BJ (cell line): ENCODE measurements around the gene LITAF. TPM values are rescaled to one million over a fixed set of nuclear protein-coding genes. Genes with fewer than 3 reads are reported as not detected.

Experiments used
- CTCF ChIA-PET: fragments of 350-600 bp; formaldehyde crosslinking; extraction: SDS; loops from one replicate; lab custom pipeline; 2021; ENCODE audit warnings: antibody characterized with exemption, inconsistent platforms; lab: Yijun Ruan, JAX
- POLR2A ChIA-PET: fragments of 300-600 bp; sonication (Branson Sonifier 250); formaldehyde crosslinking; extraction: SDS; loops from one replicate; lab custom pipeline; 2021; ENCODE audit warnings: antibody characterized with exemption; lab: Charles Lee
- DNase-seq: peaks from one replicate; pipeline ENCODE4 v3.0.0-alpha.2; 2011; ENCODE audit warnings: low read depth
- H3K27me3 ChIP-seq: 2 replicates; pipeline ENCODE4 v1.6.0; 2011; ENCODE audit warnings: low read length; ENCODE audit not compliant: control insufficient read depth, insufficient read depth
- H3K36me3 ChIP-seq: 2 replicates; pipeline ENCODE4 v1.5.1; 2011; ENCODE audit warnings: low read length; ENCODE audit not compliant: control insufficient read depth, insufficient read depth
- H3K4me3 ChIP-seq: 2 replicates; pipeline ENCODE4 v1.5.1; 2011; ENCODE audit warnings: low read depth, mild to moderate bottlenecking, control low read depth, low read length
- polyA plus RNA-seq: library from polyadenylated mRNA; depleted of rRNA; stranded (reverse); fragments of >200 nt; gene quantifications from 2 replicates; pipeline ENCODE4 v1.2.3, GENCODE V29; 2011
- TF ChIP-seq, protein P1 (sequence below): IDR thresholded peaks from 2 replicates; pipeline ENCODE4 v1.5.1; 2011; ENCODE audit warnings: low read depth, mild to moderate bottlenecking, control low read depth, inconsistent platforms, low read length, moderate library complexity; ENCODE audit not compliant: insufficient read depth

The LITAF gene
- polyA plus RNA-seq, 1 experiment, result 212 TPM

GRCh38 chr16:11611871-11612664, 25.3 kb upstream of the LITAF start:
- CTCF ChIA-PET, result no interaction called here
- POLR2A ChIA-PET, result no interaction called here
- no peak for DNase-seq

GRCh38 chr16:11610580-11610979, 23.9 kb upstream of the LITAF start:
- CTCF ChIA-PET, result interaction anchor here (0.5 to 0.9 kb wide), 2 partner anchors 12 to 137 kb away, joined by 3 read pairs; no protein-coding TSS in a partner anchor
- POLR2A ChIA-PET, result no interaction called here
- Histone ChIP-seq H3K36me3 (no peaks in the 10 kb centered on the region), H3K4me3 (no peak overlapping the region), H3K27me3 (no peaks in the 10 kb centered on the region)
- TF ChIP-seq, protein P1, sequence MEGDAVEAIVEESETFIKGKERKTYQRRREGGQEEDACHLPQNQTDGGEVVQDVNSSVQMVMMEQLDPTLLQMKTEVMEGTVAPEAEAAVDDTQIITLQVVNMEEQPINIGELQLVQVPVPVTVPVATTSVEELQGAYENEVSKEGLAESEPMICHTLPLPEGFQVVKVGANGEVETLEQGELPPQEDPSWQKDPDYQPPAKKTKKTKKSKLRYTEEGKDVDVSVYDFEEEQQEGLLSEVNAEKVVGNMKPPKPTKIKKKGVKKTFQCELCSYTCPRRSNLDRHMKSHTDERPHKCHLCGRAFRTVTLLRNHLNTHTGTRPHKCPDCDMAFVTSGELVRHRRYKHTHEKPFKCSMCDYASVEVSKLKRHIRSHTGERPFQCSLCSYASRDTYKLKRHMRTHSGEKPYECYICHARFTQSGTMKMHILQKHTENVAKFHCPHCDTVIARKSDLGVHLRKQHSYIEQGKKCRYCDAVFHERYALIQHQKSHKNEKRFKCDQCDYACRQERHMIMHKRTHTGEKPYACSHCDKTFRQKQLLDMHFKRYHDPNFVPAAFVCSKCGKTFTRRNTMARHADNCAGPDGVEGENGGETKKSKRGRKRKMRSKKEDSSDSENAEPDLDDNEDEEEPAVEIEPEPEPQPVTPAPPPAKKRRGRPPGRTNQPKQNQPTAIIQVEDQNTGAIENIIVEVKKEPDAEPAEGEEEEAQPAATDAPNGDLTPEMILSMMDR, result no peak
- no peak for DNase-seq

More at GRCh38 chr16:11611871-11612664, 25.3 kb upstream of the LITAF start:
- no peaks in the 10 kb centered on the region for H3K27me3 ChIP-seq
- TF ChIP-seq, protein P1, result no peak
- no peak overlapping the region for H3K4me3 ChIP-seq
- no peaks in the 10 kb centered on the region for H3K36me3 ChIP-seq

- TF ChIP-seq, protein P1, result no peak
- no peak for DNase-seq
- ChIA-PET POLR2A (no interaction called here), CTCF (interaction anchor here (0.5 to 0.9 kb wide), 2 partner anchors 12 to 137 kb away, joined by 3 read pairs; no protein-coding TSS in a partner anchor)
- H3K4me3 ChIP-seq, result no peak overlapping the region
- no peaks in the 10 kb centered on the region for H3K36me3 ChIP-seq
- H3K27me3 ChIP-seq, result no peaks in the 10 kb centered on the region; the same call in 1 of the 2 replicates
Measured at GRCh38 chr16:11610121-11610505, 23.4 kb upstream of the LITAF start.

DNA sequence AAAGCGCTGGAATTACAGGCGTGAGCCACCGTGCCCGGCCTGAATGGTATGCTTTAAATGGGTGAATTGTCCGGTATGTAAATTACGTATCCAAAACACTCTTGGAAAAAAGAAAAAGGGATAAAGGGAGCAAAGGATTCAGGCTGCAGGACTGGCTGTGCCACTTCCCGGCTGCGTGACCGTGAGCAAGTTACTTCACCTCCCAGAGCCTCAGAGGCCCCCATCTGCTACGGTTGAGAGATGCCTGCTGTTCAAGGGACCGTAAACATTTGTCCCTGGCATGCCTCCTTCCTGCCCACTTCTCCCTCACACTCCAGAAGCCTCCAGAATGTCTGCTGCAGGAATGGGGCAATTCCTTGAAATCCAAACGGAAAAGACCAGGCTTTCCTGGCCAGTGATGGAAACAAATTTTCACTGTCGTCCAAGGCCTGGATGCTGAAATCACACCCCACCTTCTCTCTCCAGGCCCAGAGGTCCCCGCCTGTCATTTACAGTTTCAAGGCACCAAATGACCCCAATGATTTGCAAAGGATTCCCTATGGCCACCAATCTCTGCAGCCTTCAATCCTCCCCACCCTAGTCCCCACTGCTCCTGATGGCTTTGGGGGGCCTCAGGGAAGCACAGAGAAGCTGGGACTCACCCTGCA, 22.9 kb upstream of the LITAF start:
- POLR2A ChIA-PET, result no interaction called here
- Histone ChIP-seq H3K36me3 (no peaks in the 10 kb centered on the region), H3K4me3 (no peak overlapping the region), H3K27me3 (no peaks in the 10 kb centered on the region; the same call in none of the 2 replicates)
- CTCF ChIA-PET, result interaction anchor here (0.5 kb wide), 1 partner anchor 136 kb away, joined by 3 read pairs; no protein-coding TSS in a partner anchor
- TF ChIP-seq, protein P1, result no peak
- no peak for DNase-seq

DNA sequence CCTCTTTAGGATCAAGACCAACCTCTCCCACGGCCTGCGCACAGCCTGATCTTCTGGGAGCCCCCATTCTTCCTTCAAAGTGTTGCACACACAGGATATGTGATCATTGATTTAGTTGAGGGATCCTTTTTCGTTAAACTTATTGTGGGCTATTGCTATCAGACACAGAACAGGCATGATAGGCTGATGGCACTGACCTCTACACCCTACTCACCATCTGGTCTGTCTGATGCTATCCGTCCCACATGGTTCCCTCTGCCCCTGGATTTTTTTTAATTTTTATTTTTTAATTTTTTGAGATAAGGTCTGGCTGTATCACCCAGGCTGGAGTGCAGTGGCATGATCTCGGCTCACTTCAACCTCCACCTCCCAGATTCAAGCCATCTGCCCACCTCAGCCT, 19.2 kb upstream of the LITAF start:
- ChIA-PET POLR2A (no interaction called here), CTCF (no interaction called here)
- TF ChIP-seq, protein P1, result no peak
- H3K36me3 ChIP-seq, result no peaks in the 10 kb centered on the region
- H3K27me3 ChIP-seq, result no peaks in the 10 kb centered on the region; the same call in none of the 2 replicates
- no peak for DNase-seq
- H3K4me3 ChIP-seq, result no peak overlapping the region
